Measurements from ENCODE around the gene ST6GALNAC5.

ST6GALNAC5 gene

DNA sequence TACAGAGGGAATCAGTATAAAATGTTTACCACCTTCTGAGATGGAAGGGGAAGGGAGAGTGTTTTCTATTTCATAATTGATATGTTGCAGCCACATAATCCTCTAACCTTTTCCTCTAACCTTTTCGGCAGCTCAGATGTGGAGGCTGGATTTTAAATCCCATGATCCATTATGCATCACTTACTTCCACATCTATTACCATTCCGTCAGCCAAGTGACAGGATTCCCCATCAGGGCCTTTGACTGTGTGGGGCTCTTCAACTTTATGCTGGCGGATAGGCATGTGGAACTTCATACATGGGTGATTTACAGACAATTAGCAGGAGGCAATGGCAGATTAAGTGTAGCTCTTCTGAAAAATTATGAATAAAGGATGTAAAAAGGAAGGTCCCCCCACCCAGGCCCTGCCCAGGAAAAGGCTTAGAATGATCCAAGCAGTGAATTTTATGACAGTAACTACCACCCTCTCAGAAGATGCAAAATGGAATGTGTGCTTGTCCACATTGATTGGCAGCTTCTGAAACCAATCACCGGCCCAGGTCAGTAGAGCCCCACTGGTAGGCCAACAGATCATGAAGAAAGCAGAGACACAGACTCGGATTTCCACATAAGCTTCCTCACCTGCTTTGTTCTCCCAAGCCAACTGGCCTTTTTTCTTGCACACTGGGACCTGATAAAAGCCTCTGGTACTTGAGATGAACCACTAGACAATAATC is 147.0 kb downstream of the ST6GALNAC5 start:
- DNase-seq: no peak

DNA sequence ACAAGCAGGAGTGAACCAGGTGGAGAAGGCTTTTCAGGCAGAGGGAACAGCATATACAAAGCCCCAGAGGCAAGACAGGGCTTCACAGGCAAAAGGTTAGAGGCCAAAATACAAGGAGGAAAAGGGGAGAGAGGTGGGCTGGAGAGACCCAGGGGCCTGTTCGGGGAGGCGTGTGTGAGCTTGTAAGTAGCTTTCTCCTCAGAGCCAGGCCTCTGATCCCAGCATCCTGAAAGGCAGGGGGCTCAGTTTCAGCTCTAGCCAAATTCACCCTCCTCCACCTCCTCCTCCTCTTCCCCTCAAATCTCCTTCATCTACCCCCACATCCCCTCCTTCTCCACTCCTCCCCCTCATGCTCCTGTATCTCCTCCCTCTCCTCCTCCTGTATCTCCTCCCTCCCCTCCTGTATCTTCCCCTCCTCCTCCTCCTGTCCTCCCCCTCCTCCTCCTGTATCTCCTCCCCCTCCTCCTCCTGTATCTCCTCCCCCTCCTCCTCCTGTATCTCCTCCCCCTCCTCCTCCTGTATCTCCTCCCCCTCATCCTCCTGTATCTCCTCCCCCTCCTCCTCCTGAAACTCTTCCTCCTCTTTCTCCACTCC is 148.6 kb downstream of the ST6GALNAC5 start:
- DNase-seq: no peak

DNA sequence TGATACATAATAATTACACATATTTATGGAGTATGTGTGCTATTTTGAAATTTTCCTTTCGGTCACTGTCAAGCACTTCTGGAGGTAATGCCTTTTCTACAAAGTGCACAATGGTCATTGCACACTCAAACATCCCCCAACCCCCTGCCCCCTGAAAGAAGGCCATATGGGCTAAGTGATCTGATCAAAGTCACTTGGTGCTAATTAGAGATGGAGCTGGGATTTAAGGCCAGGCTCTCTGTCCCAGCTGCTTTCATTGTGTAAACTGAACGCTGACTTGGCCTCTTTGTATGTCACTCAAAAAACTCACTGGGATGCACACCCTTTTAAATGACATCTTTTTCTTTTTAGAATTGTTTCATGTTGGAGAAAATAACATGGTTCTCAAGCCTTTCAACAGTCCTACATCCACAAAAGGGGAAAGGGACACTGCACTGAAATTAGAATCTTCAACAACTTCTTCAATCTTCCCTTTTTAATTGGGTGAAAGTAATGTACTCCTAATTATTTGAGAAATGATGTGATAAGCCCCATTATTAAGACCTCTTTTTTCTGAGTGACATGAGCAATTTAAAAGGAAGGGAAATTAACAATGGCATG is 149.2 kb downstream of the ST6GALNAC5 start:
- no peak for DNase-seq

DNA sequence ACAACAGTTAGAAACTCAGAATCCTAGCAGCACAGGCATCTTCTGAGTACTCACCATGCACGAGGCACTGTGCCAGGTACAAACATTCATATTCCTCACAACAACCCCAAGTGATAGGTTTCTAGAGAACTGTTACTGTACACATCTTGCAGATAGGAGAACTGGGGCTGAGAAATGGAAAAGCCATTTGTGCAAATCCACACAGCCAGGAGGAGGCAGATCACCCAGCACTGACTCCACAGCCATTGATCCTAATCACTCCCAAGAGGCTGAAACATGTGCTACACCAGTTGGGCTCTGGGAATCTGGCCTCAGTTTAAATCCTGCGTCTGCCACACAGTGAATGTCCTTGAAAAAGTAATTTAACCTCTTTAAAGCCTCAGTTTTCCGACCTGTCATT is 151.0 kb downstream of the ST6GALNAC5 start:
- no peak for DNase-seq

DNA sequence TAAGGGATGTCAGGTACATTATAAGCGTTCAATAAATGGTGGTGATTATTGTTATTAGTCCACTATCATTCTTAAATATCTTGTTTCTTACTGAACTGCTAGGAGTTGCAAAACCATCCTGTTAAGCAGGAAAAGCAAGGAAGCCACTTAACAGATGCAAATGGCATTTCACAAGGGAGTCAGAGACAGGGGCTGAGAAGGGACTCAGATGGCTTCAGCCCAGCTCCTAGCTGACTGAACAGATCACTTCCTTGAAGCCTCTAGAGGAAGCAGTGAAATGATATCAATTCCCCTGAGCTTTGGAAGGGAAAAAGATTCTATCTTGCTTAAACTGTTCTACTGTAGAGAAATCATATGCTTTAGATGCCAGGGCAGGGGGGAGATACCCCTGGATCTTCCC is 151.5 kb downstream of the ST6GALNAC5 start:
- no peak for DNase-seq

DNA sequence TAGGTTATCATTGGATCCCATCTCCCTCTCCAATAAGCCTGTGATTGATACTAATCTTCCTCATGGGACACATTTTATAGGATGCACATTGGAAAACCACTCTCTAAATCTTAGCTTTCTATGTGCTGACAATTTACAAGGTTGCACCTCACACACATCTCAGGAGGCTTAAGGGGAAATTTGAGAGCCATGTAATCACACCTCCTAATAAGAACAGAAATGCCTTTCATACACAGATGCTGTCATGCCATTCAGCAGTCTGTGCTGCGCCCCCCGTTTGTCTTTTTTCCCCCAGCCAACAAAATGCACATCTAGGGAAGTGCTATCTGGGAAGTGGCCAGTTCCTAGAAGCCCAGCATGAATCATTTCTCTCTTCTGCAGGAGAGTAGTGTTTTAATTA is 154.5 kb downstream of the ST6GALNAC5 start:
- DNase-seq: no peak

DNA sequence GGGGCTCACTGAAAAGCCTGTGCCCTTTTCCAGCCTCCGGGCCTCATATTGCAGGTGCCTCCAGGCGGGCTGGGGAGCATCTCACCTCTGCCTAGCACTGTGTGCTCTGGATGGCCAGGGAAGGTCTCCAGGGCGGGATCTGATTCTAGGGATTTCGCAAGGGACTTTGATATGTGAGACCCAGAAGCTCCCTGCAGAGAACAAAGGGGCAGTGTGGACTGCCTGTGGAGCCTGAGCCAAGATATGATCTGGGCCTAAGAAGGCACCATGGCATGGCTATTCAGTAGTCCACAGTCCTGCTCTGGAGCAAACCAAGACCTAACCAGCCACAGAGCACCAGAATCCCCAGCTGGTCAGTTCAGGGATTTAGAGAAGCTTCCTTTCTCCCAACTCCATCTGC is 157.2 kb downstream of the ST6GALNAC5 start:
- DNase-seq: no peak

- DNase-seq: no peak
These were observed 158.3 kb downstream of the ST6GALNAC5 start for GRCh38 chr1:77025599-77025998.

DNA sequence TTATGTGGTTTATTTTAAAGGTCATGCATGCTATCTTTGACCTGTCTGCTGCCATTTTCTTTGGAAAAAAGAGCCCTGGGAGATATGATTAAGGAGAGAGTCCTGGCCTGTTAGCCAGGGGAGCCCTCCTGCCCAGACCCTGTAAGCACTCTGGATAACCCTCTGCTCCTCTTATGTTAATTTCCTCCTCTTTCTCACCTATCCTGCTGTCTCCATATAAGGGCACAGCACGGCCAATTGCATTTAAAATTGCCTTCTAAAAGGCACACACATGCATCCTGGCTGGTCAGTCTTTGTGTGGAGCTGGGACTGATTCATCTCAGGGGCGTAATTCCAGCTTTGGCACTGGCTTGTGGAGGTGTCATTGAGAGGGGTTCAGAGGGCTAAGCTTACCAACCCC is 158.9 kb downstream of the ST6GALNAC5 start:
- DNase-seq: no peak

GRCh38 chr1:77026640-77027039 is 159.4 kb downstream of the ST6GALNAC5 start:
- no peak for DNase-seq

- DNase-seq: no peak
These were observed 160.6 kb downstream of the ST6GALNAC5 start for GRCh38 chr1:77027847-77028246.

- no peak for DNase-seq
These were observed 163.3 kb downstream of the ST6GALNAC5 start for GRCh38 chr1:77030401-77031105.

DNA sequence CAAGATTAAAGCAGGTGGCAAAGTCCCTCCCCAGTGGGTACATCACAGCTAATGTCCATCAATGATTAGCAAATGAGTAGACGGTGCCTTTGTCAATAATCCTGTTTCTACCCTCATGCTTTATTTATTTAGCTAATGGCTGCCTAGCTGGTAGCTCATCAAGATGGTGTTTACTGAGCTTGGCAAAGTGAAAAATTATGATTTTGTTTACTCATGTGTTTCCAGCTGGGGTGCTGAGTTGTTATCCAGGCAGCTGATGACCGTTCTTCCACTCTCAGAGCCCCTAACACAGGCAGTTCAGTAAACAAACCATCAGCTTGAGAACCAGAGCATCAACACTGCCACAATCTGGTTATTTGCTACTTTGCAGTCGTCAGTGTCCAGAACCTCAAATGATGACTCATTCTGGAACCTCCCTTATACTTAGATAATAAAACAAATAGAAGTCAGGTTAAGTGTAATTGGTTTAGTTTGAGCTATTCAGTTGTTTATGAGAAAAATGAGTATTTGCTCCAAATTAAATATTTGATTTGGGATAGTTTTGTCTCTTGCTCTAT is 163.9 kb downstream of the ST6GALNAC5 start:
- DNase-seq: no peak

GRCh38 chr1:77036560-77036959 is 169.3 kb downstream of the ST6GALNAC5 start:
- no peak for DNase-seq

DNA sequence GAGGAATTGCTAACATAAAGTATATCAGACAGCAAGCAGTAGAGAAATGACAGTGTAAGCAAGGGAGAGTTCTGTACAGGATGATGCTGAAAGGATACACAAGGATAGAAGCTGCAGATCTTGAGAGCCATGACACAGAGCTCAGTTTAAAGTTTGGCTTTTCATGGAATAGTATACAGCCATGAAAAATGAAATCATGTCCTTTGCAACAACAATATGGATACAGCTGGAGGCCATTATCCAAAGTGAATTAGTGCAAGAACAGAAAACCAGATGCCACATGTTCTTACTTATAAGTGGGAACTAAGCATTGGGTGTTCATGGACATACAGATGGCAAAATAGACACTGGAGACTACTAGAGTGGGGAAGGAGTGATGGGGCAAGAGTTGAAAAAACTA is 169.8 kb downstream of the ST6GALNAC5 start:
- DNase-seq: no peak

GRCh38 chr1:77038000-77038399 is 170.7 kb downstream of the ST6GALNAC5 start:
- DNase-seq: no peak

GRCh38 chr1:77039111-77039510 is 171.8 kb downstream of the ST6GALNAC5 start:
- no peak for DNase-seq

GRCh38 chr1:77039739-77040138 is 172.5 kb downstream of the ST6GALNAC5 start:
- no peak for DNase-seq

DNA sequence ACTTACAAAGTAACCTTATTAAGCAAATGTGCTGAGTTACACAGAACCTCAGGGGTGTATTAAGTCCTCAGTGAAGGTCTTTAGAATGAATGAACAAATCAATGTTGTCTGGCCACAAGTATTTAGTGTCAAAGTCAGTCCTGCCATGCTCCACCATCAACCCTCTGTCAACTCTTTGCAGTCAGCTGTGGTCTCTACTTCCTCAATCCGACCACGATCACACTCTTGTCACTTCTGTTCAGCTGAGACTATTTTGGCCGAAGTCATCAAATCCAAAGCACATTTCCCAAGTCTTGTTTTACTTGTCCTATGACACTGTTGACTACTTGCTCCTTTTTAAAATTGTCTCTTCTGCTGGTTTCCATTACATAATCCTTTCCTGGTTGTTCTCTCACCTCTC is 173.5 kb downstream of the ST6GALNAC5 start:
- no peak for DNase-seq

- DNase-seq: no peak
These were observed 177.0 kb downstream of the ST6GALNAC5 start for GRCh38 chr1:77044133-77044849.

DNA sequence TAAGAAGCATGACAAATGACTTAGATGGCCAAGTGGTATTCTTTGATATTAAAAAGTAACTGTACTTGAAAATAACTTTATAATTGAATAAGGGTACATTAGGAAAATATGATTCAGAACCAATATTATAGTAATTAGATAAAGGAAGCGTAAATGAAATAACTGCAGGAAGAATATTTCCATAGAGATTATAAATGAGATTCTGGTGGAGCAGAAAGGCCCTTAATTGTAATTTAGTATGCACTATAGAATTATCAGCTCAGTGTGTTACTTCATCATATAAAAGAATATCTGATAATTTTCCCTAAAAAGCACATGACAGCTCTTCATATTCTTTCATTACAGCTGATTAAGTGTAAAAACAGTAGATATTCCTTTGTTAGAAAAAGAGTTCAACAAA is 180.3 kb downstream of the ST6GALNAC5 start:
- no peak for DNase-seq

DNA sequence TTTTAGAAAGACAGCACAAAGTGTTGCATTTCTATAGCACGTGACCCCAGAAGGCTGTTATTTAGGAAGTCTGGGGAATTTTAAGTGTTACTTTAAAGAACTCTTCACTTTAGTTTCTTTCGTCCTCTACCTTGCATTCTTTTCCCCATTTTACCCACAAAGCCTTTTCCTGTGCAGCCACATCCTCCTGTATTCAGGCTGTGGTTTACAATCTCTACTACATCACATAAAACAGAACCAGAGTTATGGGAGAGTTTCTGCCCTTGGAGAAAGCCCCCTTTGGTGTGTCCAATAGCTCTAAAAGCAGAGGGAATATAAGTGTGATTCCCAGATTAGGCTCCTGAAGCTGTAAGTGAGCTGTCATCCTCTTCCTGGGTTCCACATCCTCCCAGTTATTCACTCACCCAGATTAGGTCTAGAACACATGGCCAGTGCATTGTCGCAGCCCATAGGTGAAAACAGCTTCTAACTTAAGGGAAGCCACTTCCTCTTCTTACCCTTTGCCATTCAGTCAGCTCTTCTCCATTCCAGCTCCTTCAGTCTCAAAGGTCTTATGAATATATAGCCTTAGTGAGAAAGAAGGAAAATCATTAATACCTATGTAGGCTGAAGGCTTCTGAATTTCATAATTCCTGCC is 180.8 kb downstream of the ST6GALNAC5 start:
- no peak for DNase-seq
